ENCODE measurements around the gene LRRC55.

- TF ChIP-seq EZH2phosphoT487 (IDR thresholded peaks at IDR 0.05) (no peak), CTCF (IDR thresholded peaks at IDR 0.05) (peak; percentile 3), EZH2 (IDR thresholded peaks at IDR 0.05) (no peak)
These were observed 37.7 kb upstream of the LRRC55 start for GRCh38 chr11:57144075-57144474.

All from neural progenitor cell (in vitro differentiated cells).